ENCODE measurements around the gene CISTR.

Gene CISTR

GRCh38 chr12:53746592-53747092 is 5.1 kb downstream of the CISTR start (continued):
- TF ChIP-seq ZSCAN4 (tag by site-specific recombination; IDR thresholded peaks at IDR 0.05) (0 out of 2 replicates have a peak, but pooled peaks have one; percentile 22), KLF7 (tag by site-specific recombination; IDR thresholded peaks at IDR 0.05; ENCODE audit: borderline replicate concordance) (no peak), ZNF621 (tag by site-specific recombination; IDR thresholded peaks at IDR 0.05) (no peak), ZNF513 (tag by site-specific recombination; IDR thresholded peaks at IDR 0.05) (peak; percentile 43; the same call in 1 of the 2 replicates), ZNF280C (tag by site-specific recombination; IDR thresholded peaks at IDR 0.05) (no peak), GLIS2 (tag by site-specific recombination; IDR thresholded peaks at IDR 0.05) (no peak), ZNF391 (tag by site-specific recombination; IDR thresholded peaks at IDR 0.05; ENCODE audit: borderline replicate concordance, low read depth) (peak; percentile 72; the same call in 1 of the 2 replicates), ZNF692 (tag by site-specific recombination; IDR thresholded peaks at IDR 0.05) (peak; percentile 74), ZNF211 (tag by site-specific recombination; IDR thresholded peaks at IDR 0.05; ENCODE audit: low read depth) (no peak), ZNF514 (tag by site-specific recombination; IDR thresholded peaks at IDR 0.05) (no peak), MZF1 (tag by site-specific recombination; IDR thresholded peaks at IDR 0.05; ENCODE audit: borderline replicate concordance) (no peak), SP7 (tag by site-specific recombination; IDR thresholded peaks at IDR 0.05) (peak; percentile 66), ZNF37A (tag by site-specific recombination; IDR thresholded peaks at IDR 0.05) (no peak), WT1 (tag by site-specific recombination; IDR thresholded peaks at IDR 0.05) (no peak), ZNF660 (tag by site-specific recombination; IDR thresholded peaks at IDR 0.05) (peak; percentile 98; the same call in 1 of the 2 replicates), HOXD13 (CRISPR knock-in tag; IDR thresholded peaks at IDR 0.05; ENCODE audit: borderline replicate concordance) (no peak), ZNF394 (tag by site-specific recombination; IDR thresholded peaks at IDR 0.05; ENCODE audit: borderline replicate concordance) (peak; percentile 74), SETDB1 (IDR thresholded peaks at IDR 0.05; ENCODE audit: insufficient read length, low read length) (no peak), ZBTB17 (tag by site-specific recombination; IDR thresholded peaks at IDR 0.05) (peak; percentile 91), ZNF600 (tag by site-specific recombination; IDR thresholded peaks at IDR 0.05) (peak; percentile 59), ZNF354C (tag by site-specific recombination; IDR thresholded peaks at IDR 0.05; ENCODE audit: borderline replicate concordance, low read depth) (no peak), OVOL3 (tag by site-specific recombination; IDR thresholded peaks at IDR 0.05) (no peak), YY1 (tag by site-specific recombination; IDR thresholded peaks at IDR 0.05) (no peak), ZNF596 (tag by site-specific recombination; IDR thresholded peaks at IDR 0.05) (no peak)
- TF ChIP-seq, protein P1, sequence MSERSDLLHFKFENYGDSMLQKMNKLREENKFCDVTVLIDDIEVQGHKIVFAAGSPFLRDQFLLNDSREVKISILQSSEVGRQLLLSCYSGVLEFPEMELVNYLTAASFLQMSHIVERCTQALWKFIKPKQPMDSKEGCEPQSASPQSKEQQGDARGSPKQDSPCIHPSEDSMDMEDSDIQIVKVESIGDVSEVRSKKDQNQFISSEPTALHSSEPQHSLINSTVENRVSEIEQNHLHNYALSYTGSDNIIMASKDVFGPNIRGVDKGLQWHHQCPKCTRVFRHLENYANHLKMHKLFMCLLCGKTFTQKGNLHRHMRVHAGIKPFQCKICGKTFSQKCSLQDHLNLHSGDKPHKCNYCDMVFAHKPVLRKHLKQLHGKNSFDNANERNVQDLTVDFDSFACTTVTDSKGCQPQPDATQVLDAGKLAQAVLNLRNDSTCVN (tag by site-specific recombination; optimal IDR thresholded peaks at IDR 0.05) = peak; percentile 1
- TF ChIP-seq, protein P2, sequence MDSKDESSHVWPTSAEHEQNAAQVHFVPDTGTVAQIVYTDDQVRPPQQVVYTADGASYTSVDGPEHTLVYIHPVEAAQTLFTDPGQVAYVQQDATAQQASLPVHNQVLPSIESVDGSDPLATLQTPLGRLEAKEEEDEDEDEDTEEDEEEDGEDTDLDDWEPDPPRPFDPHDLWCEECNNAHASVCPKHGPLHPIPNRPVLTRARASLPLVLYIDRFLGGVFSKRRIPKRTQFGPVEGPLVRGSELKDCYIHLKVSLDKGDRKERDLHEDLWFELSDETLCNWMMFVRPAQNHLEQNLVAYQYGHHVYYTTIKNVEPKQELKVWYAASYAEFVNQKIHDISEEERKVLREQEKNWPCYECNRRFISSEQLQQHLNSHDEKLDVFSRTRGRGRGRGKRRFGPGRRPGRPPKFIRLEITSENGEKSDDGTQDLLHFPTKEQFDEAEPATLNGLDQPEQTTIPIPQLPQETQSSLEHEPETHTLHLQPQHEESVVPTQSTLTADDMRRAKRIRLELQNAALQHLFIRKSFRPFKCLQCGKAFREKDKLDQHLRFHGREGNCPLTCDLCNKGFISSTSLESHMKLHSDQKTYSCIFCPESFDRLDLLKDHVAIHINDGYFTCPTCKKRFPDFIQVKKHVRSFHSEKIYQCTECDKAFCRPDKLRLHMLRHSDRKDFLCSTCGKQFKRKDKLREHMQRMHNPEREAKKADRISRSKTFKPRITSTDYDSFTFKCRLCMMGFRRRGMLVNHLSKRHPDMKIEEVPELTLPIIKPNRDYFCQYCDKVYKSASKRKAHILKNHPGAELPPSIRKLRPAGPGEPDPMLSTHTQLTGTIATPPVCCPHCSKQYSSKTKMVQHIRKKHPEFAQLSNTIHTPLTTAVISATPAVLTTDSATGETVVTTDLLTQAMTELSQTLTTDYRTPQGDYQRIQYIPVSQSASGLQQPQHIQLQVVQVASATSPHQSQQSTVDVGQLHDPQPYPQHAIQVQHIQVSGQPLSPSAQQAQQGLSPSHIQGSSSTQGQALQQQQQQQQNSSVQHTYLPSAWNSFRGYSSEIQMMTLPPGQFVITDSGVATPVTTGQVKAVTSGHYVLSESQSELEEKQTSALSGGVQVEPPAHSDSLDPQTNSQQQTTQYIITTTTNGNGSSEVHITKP (tag by site-specific recombination; IDR thresholded peaks at IDR 0.05) = 0 out of 2 replicates have a peak, but pooled peaks have one; percentile 31
- TF ChIP-seq, protein P3, sequence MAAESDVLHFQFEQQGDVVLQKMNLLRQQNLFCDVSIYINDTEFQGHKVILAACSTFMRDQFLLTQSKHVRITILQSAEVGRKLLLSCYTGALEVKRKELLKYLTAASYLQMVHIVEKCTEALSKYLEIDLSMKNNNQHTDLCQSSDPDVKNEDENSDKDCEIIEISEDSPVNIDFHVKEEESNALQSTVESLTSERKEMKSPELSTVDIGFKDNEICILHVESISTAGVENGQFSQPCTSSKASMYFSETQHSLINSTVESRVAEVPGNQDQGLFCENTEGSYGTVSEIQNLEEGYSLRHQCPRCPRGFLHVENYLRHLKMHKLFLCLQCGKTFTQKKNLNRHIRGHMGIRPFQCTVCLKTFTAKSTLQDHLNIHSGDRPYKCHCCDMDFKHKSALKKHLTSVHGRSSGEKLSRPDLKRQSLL (tag by site-specific recombination; IDR thresholded peaks at IDR 0.05) = 0 out of 2 replicates have a peak, but pooled peaks have one; percentile 21

All from HEK293 (cell line).